GM21717 (cell line): Measurements from ENCODE around the gene ZNF684.
"Not testable (repeated sequence)": the region's sequence is repeated elsewhere in the genome, so short reads cannot be mapped to it uniquely, and the experiment has no call there.

ENCODE experiments used
- ATAC-seq: cut with Tn5 transposase; IDR thresholded peaks from one replicate; pipeline ENCODE4 v1.9.1; 2021; ENCODE audit warnings: mild to moderate bottlenecking, moderate library complexity; ENCODE audit not compliant: unreplicated experiment

ZNF684 gene

GRCh38 chr1:40531381-40532061, at the start of gene ZNF684:
Gene ZNF684, plus strand, starts transcription at chr1:40531637. Its CDS starts 1,530 bp downstream, at chr1:40533167.
- peak; percentile 87 for ATAC-seq

GRCh38 chr1:40495315-40495903, 36.0 kb upstream of the ZNF684 start:
- ATAC-seq: no peak

DNA sequence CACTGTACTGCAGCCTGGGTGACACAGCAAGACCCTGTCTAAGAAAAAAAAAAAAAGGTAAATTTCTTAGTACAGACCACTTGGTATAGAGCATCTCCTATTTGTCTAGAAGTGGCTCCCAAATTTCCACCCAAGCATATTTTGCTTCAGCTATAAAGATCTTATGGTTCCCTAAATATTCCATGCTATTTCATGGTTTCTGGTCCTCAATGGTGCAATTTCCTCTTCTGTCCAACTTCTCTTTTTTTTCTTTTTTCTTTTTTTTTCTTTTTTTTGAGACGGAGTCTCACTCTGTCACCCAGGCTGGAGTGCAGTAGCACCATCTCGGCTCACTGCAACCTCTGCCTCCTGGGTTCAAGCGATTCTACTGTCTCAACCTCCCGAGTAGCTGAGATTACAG, 28.8 kb upstream of the ZNF684 start:
- not testable (repeated sequence) for ATAC-seq

DNA sequence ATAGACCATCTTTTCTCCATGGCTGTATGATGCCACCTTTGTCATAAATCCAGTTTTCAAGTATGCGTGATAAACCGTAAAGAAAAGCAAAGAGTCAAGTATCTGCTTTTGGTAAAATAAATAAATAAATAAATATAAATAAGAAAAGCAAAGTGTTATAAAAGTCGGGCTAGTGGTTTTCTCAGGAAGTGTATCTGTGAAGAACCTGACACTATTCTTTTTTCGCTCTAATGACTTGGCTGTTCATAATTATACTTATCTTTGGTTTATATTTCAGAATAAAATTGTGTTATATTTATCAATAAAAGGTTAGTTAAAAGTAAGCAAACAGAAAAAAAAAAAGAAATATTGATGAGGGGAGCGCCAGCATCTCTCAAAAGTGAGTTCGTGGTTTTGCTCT, 23.5 kb upstream of the ZNF684 start:
- ATAC-seq: no peak

- peak; percentile 91 for ATAC-seq
These were observed 22.8 kb upstream of the ZNF684 start, which contains the start of gene EXO5 for GRCh38 chr1:40508375-40509341. Gene EXO5, plus strand, starts transcription at chr1:40508767. Its CDS starts 5,778 bp downstream, at chr1:40514545.

- ATAC-seq: no peak
These were observed 11.9 kb upstream of the ZNF684 start for GRCh38 chr1:40519517-40519916.

- ATAC-seq: no peak
These were observed 579 bp upstream of the ZNF684 start for GRCh38 chr1:40530735-40531380.

DNA sequence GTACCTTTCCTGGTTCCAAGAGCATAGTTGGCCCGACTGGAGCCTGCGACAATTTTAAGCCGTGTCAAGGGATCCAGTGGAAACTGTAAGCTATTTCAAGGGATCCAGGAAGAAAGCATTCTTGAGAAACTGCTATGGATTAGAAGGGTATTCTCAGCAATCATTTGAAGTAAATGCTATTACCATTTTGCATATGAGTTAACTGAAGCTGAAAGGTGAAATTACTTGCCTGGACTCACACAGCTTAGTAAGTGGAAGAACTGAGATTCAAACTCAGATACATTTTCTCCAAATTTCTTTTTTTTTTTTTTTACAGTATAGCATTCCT, 589 bp downstream of the ZNF684 start:
- ATAC-seq: no peak

DNA sequence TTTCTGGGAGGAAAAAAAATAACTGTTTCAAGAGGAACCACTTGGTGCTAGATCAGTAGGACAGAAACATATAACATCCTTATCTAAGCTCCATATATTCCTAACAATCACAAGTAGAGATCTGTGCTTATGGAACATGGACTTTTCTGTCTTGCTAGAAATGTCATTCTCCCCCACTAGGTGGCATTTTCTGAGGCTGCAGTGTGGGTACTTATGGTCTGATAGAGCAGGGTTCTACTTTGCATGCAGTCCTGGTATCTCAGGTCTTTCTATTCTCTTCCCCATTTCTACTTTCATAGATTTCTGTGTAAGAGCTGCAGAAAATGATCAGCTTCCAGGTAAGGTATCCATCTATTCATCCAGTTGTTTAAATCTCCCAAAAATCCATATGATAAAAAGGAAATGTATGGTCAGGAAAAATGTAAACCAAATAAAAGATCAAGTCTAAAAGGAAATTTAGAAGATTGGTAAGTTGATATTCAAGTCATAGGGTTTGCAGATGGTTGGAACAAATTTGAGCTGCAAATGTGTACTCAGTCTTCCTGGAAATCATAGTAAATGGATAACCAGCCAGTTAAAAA, 1.5 kb downstream of the ZNF684 start:
- peak; percentile 41 for ATAC-seq

DNA sequence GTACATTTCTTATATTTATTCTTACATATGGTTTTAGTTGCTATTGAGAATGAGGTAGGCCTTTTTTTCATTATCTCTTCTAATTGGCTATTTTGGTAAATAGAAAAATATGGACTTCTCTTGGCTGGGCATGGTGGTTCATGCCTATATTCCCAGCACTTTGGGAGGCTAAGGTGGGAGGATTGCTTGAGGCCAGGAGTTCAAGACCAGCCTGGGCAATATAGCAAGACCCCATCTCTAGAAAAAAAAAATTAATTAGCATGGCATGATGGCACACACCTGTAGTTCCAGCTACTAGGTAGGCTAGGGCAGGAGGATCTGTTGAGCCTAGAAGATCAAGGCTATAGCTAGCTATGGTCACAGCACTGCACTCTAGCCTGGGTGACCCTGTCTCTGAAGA, 3.2 kb downstream of the ZNF684 start:
- ATAC-seq: no peak

DNA sequence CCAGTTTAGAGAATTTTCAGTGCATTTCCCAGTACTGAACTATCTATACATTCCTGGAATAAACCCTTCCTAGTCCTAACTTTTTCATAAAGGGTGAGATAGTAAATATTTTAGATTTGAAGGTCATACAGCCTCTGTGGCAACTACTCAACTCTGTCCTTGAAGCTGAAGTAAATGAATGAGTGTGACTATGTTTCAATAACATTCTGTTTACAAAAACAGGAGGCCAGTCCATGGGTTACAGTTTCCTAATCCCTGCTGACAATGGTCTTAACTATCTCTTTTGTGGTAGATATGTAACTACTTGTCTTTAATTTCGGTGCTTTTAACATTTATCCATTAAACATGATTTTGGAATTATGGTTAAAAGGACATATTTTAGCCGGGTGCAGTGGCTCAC, 4.3 kb downstream of the ZNF684 start:
- no peak for ATAC-seq

DNA sequence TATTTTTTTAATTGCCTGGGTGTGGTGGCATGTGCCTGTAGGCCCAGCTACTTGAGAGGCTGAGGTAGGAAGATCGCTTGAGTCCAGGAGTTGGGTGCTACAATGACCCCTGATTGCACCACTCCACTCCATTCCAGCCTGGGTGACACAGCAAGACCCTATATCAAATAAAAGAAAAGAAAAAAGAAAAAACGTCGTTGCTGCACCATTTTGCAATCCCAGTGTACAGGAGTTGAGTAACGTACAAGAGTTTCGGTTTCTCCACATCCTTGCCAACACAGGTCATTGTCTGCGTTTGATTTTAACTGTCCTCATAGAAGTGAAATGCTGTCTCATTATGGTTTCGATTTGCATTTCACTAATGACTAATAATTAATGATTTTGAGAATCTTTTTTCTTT, 7.9 kb downstream of the ZNF684 start:
- no peak for ATAC-seq

GRCh38 chr1:40546957-40547356, 15.5 kb downstream of the ZNF684 start:
- no peak for ATAC-seq

- ATAC-seq: no peak
These were observed 21.6 kb downstream of the ZNF684 start for GRCh38 chr1:40553017-40553416.

DNA sequence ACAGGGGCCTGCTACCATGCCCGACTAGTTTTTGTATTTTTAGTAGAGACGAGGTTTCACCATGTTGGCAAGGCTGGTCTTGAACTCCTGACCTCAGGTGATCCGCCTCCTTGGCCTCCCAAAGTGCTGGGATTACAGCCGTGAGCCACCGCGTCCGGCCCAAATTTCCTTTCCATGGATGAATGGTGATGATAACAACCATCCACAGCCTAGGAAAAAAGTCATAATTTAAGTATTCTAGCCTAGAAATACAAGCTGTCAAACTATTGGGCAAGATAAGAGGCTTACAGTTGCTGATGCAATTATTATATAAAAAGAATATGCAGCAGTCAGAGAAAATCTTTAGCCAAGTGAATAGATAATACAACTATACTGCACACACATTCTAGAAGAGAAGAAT, 23.4 kb downstream of the ZNF684 start:
- ATAC-seq: not testable (repeated sequence)

DNA sequence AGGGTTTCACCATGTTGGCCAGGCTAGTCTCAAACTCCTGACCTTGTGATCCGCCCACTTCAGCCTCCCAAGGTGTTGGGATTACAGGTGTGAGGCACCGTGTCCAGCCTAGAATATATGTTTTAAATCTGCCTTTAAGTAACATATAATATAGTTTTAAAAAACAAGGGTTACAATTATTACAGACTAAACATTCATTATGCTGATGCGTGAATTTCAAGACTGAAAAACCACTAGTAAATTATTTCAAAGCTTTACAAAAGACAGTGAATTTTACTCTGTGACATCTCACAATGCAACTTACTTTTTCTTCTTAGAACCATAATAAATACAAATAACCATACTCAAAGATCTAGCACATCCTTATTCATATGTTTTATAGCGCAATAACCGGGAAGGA, 24.7 kb downstream of the ZNF684 start:
- ATAC-seq: no peak

DNA sequence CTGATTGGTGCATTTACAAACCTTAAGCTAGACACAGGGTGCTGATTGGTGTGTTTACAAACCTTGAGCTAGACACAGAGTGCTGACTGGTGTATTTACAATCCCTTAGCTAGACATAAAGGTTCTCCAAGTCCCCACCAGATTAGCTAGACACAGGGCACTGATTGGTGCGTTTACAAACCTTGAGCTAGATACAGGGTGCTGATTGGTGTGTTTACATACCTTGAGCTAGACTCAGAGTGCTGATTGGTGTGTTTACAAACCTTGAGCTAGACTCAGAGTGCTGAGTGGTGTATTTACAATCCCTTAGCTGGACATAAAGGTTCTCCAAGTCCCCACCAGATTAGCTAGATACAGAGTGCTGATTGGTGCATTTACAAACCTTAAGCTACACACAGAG, 26.8 kb downstream of the ZNF684 start:
- not testable (repeated sequence) for ATAC-seq

DNA sequence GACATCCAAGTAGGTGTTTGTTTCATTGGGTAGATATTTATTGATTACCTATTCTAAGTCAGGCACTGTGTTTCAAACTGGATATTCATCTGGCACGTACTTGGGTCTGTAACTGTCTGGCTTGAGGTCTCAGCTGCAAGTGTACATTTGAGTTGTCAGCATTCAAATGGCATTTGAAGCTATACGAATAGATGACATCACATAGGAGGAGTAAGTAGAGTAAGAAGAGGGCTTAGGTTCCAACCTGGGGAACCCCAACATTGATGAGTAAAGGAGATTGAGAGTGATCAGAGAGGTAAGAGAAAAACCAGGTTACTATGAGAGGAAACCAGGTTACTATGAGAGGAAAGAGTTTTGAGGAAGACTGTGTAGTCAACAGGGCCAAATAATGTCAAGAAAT, 30.7 kb downstream of the ZNF684 start:
- ATAC-seq: no peak

DNA sequence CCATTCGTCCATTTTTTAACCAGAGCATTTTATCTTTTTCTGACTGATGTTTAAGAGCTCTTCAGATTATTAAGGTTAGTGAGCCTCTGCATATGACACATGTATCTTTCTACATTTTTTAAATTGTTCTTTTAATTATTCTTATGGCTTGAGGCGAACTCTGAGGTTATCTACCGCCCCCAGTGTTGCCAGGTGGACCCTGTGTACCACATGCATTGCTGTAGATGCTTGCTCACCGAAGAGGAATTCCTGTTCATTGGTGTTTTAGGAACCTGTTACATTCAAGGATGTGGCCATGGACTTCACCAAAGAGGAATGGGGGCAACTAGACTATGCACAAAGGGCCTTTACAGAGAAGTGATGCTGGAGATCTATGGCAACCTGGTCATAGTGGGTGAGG, 31.8 kb downstream of the ZNF684 start:
- ATAC-seq: no peak

- no peak for ATAC-seq
These were observed 33.1 kb downstream of the ZNF684 start for GRCh38 chr1:40564506-40564905.

- ATAC-seq: no peak
These were observed 33.5 kb downstream of the ZNF684 start for GRCh38 chr1:40564913-40565312.
